ENCODE data around the gene IL1RL1.

- TF ChIP-seq POLR2A (IDR thresholded peaks at IDR 0.05) (no peak), CTCF (IDR thresholded peaks at IDR 0.05) (no peak)
These were observed 90.1 kb downstream of the IL1RL1 start for GRCh38 chr2:102401456-102401855.

Data from body of pancreas (tissue), 4 donors.